ENCODE results near the gene DSG1.
"Not testable (repeated sequence)": the region's sequence is repeated elsewhere in the genome, so short reads cannot be mapped to it uniquely, and the experiment has no call there.

DSG1 gene

DNA sequence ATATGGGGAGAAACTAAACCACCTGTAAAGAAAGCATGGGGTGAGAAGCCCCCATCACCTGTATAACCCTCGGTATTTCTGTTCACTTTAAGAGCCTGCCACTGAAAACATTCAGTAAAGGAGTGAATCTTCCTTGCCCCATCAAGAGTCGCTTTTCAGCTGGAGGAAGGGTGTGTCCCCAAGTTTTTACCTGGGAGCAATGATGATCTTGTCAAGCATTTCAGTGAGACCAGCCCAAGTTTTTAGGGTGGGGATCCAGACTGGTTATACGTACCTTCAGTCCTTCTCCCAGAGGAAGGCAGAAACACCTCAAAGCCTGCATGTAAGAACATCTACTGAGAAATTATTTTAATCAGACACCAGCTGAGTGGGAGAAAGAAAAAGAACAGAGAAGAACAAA is at the start of gene DSG1:
TSS of gene DSG1 (plus strand) at position 301 of the 400 bp plus-strand sequence. CDS start 141 bp downstream, outside the sequence.
- FAIRE-seq = no peak
- no peak for DNase-seq (ENCODE audit: insufficient read length, low spot score)

DNA sequence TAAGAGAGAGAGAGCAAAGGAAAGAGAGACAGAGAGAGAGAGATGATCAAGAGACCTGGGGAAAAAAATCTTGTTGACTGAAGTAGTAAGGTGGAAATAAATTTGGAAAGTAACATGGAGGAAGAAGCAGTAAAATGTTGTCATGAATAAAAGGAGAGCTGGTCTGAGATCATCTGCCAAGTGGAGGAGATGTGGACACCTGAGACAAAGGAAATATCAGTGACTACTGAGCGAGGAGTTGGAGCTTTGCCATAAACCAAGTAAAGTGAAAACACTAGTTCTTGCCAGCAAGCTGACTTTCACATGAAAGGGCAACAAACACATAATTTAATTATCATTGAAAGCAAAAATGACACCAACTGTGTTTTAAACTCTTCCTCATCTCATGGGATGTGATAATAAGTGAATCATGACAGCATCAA is 49.0 kb upstream of the DSG1 start:
- FAIRE-seq = no peak
- DNase-seq (ENCODE audit: insufficient read length, low spot score) = no peak

DNA sequence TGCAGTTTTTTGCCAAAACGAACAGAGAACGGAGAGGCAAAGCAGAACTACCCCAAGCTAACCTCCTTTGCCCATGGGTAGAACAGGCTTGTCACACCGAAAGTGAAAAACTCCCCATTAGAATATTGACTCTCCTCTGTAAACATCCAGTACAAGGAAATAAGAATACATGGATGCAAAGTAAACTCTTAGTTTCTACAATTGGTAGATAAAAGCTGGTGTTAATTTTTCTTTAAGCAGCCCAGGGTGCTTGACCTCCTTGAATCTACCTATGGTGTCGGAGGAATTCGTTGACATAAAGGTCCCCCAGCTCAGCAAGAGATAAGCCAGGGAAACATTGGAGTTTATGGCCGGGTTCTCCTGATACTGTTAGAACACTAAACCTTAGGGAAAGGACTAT is 48.4 kb upstream of the DSG1 start:
- DNase-seq (ENCODE audit: insufficient read length, low spot score) = no peak
- no peak for FAIRE-seq

DNA sequence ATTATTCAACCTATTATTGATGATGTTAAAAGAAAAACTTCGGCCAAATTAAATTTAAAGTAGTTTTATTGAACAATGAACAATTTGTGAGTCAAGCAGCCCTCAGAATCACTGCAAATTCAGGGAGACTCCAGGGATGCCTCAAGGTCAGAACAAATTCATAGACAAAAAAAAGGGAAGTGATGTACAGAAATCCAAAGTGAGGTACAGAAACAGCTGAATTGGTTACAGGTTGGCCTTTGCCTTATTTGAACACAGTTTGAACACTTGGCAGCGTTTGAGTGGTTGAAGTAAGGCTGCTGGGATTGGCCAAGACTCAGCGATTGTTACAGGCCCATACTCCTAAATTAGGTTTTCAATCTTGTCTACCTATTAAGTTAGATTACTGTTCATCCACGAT is 47.4 kb upstream of the DSG1 start:
- no peak for DNase-seq (ENCODE audit: insufficient read length, low spot score)
- FAIRE-seq = no peak

DNA sequence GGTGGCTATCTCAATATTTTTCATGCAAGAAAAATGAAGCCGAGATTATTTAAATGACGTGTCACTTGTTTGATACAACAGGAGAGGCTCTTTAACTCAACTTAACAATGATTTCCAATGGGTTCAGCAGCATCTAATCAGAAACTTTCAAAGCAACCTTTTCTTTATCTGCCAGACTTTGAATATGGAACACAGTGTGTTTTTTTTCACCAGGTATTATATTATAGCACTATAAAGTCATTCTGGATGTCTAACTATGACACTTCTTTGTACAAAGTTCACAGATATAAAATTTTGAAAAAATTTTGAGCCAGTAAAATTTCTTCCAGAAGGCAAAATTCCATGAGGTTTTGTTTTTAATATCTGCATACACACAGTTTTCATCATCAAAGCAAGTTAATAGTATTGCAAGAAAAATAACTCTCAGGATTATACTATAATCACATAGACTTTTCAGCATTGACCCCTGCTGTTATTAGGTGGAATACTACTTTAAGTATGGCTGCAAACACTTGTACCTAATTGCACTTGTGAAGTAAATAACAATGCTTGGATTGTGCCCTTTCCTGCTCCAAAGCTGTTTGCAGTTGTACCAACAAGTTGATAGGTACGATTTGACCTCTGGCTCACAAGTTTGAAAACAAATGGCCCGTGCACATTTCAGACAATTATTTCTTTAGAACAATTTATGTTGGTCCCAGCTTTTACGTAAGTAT is 44.0 kb upstream of the DSG1 start:
- FAIRE-seq = no peak
- no peak for DNase-seq (ENCODE audit: insufficient read length, low spot score)

DNA sequence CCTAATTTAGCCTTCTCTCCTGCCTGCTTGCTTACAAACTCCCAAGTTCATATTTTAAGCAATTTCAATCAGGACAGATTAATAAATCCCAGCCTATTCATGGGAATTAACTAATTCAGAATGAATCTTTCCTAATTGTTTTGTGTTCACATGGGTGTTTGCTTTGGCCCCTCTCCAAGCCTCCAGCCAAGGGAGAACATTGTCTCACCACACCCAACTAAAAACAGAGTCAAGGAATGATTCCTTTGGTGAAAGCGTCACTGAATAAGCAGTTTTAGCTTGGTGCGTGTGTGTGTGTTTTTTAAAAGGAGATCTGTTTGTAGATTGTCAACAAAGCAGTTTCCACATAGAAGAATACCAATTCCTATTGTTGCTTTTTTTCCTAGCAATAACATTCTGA is 43.0 kb upstream of the DSG1 start:
- FAIRE-seq (no peak), DNase-seq (ENCODE audit: insufficient read length, low spot score) (no peak)

DNA sequence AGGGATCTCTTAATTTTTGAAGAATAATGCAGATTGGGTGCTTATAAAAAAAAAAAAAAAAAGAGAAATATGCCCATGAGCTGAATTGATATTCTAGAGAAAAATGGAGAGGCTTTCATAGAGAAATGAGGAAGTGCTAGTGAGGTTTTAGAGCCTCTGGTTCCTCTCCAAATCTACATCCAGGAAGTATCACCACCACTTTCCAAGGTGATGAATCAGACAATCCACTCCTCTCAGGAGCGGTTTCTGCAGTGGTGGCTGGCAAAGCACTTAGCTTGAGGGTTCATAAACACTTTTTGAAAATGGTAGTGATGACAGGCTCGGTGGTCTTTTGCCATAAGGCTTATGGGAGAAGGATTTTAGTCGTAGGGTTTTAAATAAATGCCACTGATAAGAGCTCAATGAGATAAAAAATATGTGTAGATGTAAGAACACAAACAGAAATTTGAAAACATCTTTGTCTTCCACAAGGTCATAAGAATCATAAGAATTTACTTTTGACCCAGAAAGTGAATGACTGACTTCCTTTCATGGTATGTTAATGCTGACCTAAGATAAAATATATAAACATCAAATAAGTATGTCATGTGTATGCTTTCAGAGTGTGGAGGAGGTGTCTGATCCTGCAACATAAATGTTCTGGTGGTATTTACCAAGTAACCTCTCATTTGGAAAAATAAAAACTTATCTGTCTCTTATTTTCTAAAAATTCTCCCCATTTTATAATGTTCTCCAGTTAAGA is 42.1 kb upstream of the DSG1 start:
- FAIRE-seq = no peak
- no peak for DNase-seq (ENCODE audit: insufficient read length, low spot score)

DNA sequence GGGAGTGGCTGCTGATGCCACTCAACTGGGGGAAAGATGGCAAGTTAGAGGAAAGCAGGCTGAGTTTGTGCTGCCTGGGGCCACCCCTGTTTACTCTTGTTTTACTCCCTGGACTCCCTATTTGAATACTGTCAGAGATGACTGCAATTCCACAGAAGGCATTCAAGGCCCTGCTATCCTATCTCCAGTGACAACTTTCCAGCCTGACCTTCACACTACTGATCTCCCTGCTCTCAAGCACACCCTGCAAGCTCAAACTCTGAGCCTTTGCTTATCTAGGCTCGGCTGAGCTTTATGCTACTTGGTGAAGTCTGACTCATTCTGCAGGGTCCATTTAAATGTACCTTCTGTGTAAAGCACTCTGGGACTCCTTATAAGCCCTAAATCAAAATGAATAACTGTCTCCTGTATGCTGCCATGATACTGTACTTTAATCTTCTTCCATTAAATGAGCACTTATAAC is 39.3 kb upstream of the DSG1 start:
- DNase-seq (ENCODE audit: insufficient read length, low spot score) (no peak), FAIRE-seq (no peak)

DNA sequence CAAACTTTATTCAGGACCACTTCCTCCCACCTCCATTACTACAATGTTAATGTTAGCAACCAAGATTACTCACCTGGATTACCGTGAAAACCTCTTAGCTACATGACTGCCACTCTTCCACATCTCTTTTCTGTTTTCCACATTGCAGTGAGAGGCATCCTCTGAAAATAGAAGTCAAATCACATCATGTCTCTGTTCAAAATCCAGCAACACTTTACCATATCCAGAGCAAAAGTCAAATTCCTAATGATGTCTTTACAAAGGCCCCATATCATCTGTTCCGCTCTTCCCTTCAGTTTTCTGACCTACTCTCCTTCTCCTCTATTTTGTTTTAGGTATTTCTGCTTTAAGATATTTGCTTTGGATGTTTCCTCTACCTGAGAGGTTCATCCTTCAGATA is 37.5 kb upstream of the DSG1 start:
- DNase-seq (ENCODE audit: insufficient read length, low spot score) = no peak
- no peak for FAIRE-seq

DNA sequence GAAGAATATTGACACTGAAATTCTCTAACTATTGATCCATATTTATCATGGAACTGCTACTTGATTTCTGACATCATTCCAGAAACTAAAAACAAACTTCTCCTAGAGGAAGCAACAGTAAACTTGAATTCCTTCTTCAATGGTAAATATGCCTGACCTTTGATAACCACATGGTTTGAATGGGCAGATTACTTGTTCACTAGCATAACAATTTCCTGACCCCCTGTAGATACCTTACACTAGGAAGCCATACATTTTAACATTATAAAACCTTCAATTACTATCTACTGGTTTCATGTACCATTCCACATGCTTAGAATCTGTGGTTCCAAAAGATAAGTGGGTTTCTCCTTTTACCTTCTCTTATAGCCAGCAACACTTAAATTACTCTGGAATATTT is 36.5 kb upstream of the DSG1 start:
- FAIRE-seq (no peak), DNase-seq (ENCODE audit: insufficient read length, low spot score) (no peak)

DNA sequence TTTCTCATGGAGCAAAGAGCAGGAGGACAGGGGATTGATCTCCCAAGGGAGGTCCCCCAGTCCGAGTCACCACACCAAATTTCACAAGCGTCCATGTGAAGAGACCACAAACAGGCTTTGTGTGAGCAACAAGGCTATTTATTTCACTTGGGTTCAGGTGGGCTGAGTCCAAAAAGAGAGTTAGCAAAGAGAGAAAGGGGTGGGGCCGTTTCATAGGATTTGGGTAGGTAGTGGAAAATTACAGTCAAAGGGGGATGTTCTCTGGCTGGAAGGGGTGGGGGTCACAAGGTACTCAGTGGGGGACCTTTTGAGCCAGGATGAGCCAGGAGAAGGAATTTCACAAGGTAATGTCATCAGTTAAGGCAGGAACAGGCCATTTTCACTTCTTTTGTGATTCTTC is 28.5 kb upstream of the DSG1 start:
- FAIRE-seq; DNase-seq (ENCODE audit: insufficient read length, low spot score): not testable (repeated sequence)

DNA sequence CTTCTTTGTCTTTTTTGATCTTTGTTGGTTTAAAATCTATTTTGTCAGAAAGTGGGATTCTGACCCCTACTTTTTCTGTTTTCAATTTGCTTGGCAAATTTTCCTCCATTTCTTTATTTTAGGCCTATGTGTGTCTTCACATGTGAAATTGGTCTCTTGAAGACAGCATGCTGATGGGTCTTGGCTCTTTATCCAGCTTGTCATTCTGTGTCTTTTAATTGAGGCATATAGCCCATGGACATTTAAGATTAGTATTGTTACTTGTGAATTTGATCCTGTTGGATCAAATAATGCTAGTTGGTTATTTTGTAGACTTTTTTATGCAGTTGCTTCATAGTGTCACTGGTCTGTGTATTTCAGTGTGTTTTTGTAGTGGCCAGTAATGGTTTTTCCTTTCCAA is 26.3 kb upstream of the DSG1 start:
- FAIRE-seq = no peak
- DNase-seq (ENCODE audit: insufficient read length, low spot score) = no peak

DNA sequence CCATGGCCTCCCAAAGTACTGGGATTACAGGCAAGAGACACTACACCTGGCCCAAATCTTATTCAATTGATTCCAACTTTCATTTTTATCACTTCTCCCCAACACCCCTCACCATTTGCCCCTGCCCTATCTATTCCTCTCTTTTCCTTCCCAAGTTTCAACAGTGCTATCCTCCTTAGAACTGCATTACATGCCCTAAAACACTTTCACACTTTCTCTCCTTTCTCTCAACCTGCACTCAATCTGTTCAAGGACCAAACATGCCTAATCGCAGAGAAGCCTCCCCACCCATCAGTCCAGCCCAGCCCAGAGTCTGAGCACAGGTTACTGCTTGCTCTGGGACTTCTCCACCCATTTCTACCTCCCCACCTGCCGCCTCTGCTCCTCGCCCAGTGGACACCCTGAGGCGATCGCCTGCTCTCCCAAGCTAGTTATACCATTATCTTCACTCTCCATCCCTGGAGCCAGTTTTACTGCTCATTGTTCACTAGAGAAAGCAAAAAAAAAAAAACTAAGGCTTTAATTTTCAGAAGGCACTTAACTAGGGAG is 23.7 kb upstream of the DSG1 start:
- DNase-seq (ENCODE audit: insufficient read length, low spot score) = no peak
- FAIRE-seq = no peak

DNA sequence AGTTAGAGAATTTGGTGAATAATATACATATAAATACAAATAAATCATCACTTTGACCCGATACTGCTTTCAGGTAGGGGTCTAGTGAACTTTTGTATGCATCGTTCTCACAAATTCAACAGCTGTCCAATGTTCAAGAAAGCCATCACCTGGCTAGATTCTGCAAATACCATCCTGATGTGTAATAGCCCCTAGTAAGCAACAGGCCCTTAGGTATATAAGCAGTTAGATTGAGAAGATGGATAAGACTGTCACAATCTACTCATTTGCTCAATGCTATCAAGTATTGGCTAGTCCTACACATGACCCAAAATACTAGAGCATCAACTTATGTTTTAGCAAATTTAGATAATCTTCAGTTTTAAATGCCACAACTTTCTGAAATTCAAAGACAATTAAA is 20.7 kb upstream of the DSG1 start:
- no peak for FAIRE-seq
- DNase-seq (ENCODE audit: insufficient read length, low spot score) = no peak

DNA sequence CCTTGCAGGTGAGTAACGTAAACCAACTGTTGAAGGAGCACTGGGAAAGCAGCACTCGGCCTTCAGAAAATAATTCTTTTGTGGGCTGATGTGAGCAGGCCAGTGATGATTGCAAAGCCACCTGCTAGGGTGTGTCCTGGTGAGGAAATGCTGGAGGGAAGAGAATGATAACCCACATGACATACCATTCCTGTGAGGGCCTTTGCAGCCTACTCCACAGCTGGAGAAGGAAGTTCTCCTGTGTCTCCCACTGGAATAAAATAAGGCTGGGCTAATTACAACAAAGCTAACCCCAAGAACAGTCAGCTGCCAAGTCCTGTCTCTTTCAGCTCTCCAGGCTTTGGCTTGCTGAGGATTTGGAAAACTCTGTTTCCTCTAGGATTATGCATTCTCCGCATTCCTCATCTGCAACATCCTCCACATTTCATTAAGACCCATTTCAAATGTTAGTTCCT is 16.7 kb upstream of the DSG1 start:
- no peak for DNase-seq (ENCODE audit: insufficient read length, low spot score)
- FAIRE-seq = no peak

DNA sequence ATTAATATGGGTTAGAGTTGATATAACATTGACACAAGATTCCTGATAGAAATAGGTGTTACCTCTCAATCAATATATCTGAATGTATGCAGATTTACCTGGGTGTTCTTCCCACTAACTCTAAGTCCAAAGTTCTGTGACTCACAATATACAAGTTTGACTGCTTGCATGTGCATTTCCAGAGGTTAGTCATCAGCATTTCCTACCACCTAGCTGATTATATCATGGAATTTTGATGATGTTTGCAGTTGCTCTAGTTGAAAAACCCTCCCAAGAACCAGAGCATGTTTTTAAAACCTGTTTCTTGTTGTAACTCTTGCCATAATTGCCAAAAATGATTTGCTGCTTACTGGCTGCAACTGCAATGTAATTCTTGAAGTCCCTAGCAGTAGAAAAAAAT is 15.0 kb upstream of the DSG1 start:
- no peak for FAIRE-seq

DNA sequence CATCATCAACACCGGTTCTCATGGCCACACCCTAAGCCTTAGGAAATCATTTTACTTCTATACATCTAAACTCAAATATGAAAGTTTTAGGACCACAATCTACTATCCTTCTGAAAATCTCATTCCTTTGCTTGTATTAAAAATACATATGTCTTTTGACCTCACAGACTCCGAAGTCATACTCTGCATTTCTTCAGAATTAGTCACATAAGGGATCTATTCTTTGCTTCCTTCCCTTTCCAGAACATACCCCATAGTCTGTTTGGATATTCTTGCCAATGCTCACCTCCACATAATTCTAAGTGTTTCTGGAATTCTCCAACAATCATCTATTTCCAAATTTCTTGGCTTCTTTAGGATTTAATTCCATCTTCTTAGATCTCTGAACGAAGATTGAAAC is 14.2 kb upstream of the DSG1 start:
- DNase-seq (ENCODE audit: insufficient read length, low spot score) = no peak
- FAIRE-seq = no peak

More for the DNA sequence above, 15.0 kb upstream of the DSG1 start:
- no peak for DNase-seq (ENCODE audit: insufficient read length, low spot score)

DNA sequence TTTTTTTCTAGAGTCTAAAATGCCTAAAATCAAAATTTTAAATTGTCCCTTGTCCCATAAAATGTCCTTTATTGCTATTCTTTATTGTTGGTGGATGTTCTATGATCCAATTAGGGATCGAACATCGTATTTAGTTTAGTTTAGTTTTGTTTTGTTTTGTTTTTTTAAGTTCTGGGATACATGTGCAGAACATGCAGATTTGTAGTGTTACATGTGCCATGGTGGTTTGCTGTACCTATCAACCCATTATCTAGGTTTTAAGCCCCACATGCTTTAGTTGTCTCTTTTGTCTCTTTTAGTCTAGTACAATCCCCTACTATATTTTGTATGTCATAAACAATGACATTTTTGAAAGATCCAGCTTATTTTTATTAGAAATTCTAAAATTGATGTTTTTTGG is 8.8 kb upstream of the DSG1 start:
- no peak for FAIRE-seq

DNA sequence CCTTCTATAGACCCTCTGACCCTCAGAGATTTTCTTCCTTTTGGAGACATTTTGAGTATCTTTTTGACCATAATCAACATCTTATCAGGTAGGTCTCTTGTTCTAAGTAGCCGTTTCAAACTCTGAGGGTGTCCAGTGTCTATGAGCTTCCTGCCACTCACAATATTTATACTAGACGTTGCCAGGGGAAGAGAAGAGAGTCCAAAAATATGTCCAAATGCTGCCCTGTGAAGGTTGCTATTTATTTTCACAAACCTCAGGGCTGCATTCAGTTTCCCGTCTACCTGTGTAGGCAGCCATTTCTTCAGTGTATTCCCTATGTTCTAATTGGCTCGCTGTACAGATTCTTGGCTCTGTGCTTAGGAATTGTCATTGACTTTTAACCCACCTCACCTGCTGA is 986 bp upstream of the DSG1 start:
- no peak for FAIRE-seq
- no peak for DNase-seq (ENCODE audit: insufficient read length, low spot score)

More for the DNA sequence above, 8.8 kb upstream of the DSG1 start:
- DNase-seq (ENCODE audit: insufficient read length, low spot score) = no peak

DNA sequence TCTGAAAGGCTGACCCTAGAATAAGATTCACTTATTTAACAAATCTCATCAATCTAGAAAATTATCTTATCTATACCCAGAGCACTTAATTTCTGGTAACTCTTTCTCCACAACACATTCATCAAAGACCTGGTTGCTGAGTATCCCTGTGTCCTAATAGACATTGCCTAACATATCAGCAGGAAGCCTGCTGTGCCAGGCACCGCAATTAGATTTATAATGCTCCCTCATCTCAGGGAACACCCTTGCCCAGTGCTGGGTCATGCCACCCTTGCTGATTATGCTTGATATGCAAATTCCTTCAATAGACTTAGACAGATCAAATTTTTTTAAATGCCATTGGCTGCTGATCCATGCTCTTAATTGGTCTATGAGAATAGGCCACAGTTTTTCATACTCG is 3.8 kb downstream of the DSG1 start:
- DNase-seq (ENCODE audit: insufficient read length, low spot score) (no peak), FAIRE-seq (no peak)

DNA sequence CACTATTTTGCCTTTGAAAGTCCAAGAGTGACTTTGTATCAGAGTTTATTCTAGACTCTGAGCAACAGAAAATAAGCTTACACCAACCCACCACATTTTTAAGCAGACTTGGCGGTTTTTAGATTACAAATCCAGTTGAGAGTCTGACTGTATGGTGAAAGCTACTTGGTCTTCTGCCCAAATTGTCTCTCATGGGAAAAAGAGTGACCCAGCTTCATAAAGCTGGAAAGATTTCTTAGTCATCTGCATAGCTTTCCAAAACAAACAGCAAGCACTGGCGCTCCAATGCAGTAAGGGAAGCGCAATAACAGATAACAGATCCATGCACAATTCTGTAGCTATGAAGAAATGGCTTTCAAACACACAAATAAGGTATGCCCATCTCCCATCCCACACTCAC is 7.1 kb downstream of the DSG1 start:
- no peak for DNase-seq (ENCODE audit: insufficient read length, low spot score)
- no peak for FAIRE-seq
